Mucosa of rectum (tissue), 2 donors: ENCODE data around the gene SLC6A3.
"Not testable (repeated sequence)": the region's sequence is repeated elsewhere in the genome, so short reads cannot be mapped to it uniquely, and the experiment has no call there.

Experiments used
- H3K27ac ChIP-seq, 2 donors: one replicate each; pipeline ENCODE4 v1.7.0; 2013; ENCODE audit warnings: inconsistent platforms in 2 of 2, low read depth in 2 of 2, low read length in 2 of 2
- H3K27me3 ChIP-seq, 2 donors: one replicate each; pipeline ENCODE4 v1.7.0; 2013; ENCODE audit warnings: low read length in 2 of 2; ENCODE audit not compliant: control insufficient read depth in 2 of 2, insufficient read depth in 2 of 2
- H3K36me3 ChIP-seq, 2 donors: one replicate each; pipeline ENCODE4 v1.7.0; 2013; ENCODE audit warnings: low read length in 2 of 2; ENCODE audit not compliant: control insufficient read depth in 2 of 2, insufficient read depth in 2 of 2
- H3K4me1 ChIP-seq, 2 donors: one replicate each; pipeline ENCODE4 v1.7.0; 2013; ENCODE audit warnings: low read length in 2 of 2, mild to moderate bottlenecking in 1 of 2; ENCODE audit not compliant: control insufficient read depth in 2 of 2, insufficient read depth in 2 of 2
- H3K4me3 ChIP-seq, 2 donors: one replicate each; pipeline ENCODE4 v1.7.0; 2013; ENCODE audit warnings: low read length in 2 of 2
- H3K9ac ChIP-seq, 2 donors: one replicate each; pipeline ENCODE4 v1.7.0; 2013; ENCODE audit warnings: low read length in 2 of 2, low read depth in 1 of 2, mild to moderate bottlenecking in 1 of 2
- H3K9me3 ChIP-seq, 2 donors: one replicate each; pipeline ENCODE4 v1.7.0; 2013; ENCODE audit warnings: low read length in 2 of 2; ENCODE audit not compliant: control insufficient read depth in 2 of 2
- donor health status: healthy.
- donor health status: Normal muscosa, but diverticular disease.

SLC6A3 gene

GRCh38 chr5:1478271-1479035 is 33.2 kb upstream of the SLC6A3 start:
- H3K27ac ChIP-seq = peak overlapping the region in 1 of 2 donors; percentile 18
- H3K36me3 ChIP-seq = peaks cover 2 to 15% of the 10 kb centered on the region in 2 donors
- no peaks in the 10 kb centered on the region for H3K27me3 ChIP-seq
- no peak overlapping the region for H3K9ac ChIP-seq
- no peaks in the 10 kb centered on the region for H3K4me1 ChIP-seq
- no peaks in the 10 kb centered on the region for H3K9me3 ChIP-seq
- no peak overlapping the region for H3K4me3 ChIP-seq

GRCh38 chr5:1477341-1477740 is 32.1 kb upstream of the SLC6A3 start:
- Histone ChIP-seq H3K9me3 (no peaks in the 10 kb centered on the region), H3K9ac (no peak overlapping the region), H3K4me1 (no peaks in the 10 kb centered on the region), H3K27me3 (no peaks in the 10 kb centered on the region), H3K36me3 (peaks cover 2 to 15% of the 10 kb centered on the region in 2 donors), H3K27ac (peak overlapping the region in 1 of 2 donors; percentile 43), H3K4me3 (no peak overlapping the region)

- Histone ChIP-seq H3K4me1 (no peaks in the 10 kb centered on the region), H3K36me3 (peaks cover 2 to 15% of the 10 kb centered on the region in 2 donors), H3K27ac (peak overlapping the region in 1 of 2 donors; percentile 43), H3K9ac (no peak overlapping the region), H3K27me3 (no peaks in the 10 kb centered on the region), H3K4me3 (no peak overlapping the region), H3K9me3 (no peaks in the 10 kb centered on the region)
These were observed 31.7 kb upstream of the SLC6A3 start for GRCh38 chr5:1476967-1477310.

- H3K9me3 ChIP-seq = no peaks in the 10 kb centered on the region
- H3K4me1 ChIP-seq = no peaks in the 10 kb centered on the region
- H3K27ac ChIP-seq = no peak overlapping the region
- no peaks in the 10 kb centered on the region for H3K27me3 ChIP-seq
- H3K36me3 ChIP-seq = peaks cover 2 to 15% of the 10 kb centered on the region in 2 donors
- no peak overlapping the region for H3K4me3 ChIP-seq
- H3K9ac ChIP-seq = no peak overlapping the region
These were observed 31.1 kb upstream of the SLC6A3 start for GRCh38 chr5:1476181-1476966.

GRCh38 chr5:1475544-1475900 is 30.3 kb upstream of the SLC6A3 start:
- H3K4me3 ChIP-seq, H3K9me3 ChIP-seq, H3K4me1 ChIP-seq, H3K27me3 ChIP-seq, H3K27ac ChIP-seq, H3K9ac ChIP-seq: not testable (repeated sequence)
- H3K36me3 ChIP-seq = peaks cover 2 to 15% of the 10 kb centered on the region in 2 donors

- no peak overlapping the region for H3K27ac ChIP-seq
- no peak overlapping the region for H3K9ac ChIP-seq
- no peak overlapping the region for H3K4me3 ChIP-seq
- H3K36me3 ChIP-seq = peaks cover 2 to 15% of the 10 kb centered on the region in 2 donors
- H3K4me1 ChIP-seq = no peaks in the 10 kb centered on the region
- H3K27me3 ChIP-seq = no peaks in the 10 kb centered on the region
- H3K9me3 ChIP-seq = no peaks in the 10 kb centered on the region
These were observed 29.8 kb upstream of the SLC6A3 start for GRCh38 chr5:1474866-1475543.

- no peak overlapping the region for H3K9ac ChIP-seq
- no peaks in the 10 kb centered on the region for H3K9me3 ChIP-seq
- H3K4me3 ChIP-seq = no peak overlapping the region
- H3K27ac ChIP-seq = no peak overlapping the region
- H3K36me3 ChIP-seq = peaks cover 2 to 15% of the 10 kb centered on the region in 2 donors
- no peaks in the 10 kb centered on the region for H3K4me1 ChIP-seq
- H3K27me3 ChIP-seq = no peaks in the 10 kb centered on the region
These were observed 29.1 kb upstream of the SLC6A3 start for GRCh38 chr5:1474183-1474839.

GRCh38 chr5:1473746-1474145 is 28.5 kb upstream of the SLC6A3 start:
- H3K4me3 ChIP-seq = no peak overlapping the region
- no peaks in the 10 kb centered on the region for H3K27me3 ChIP-seq
- no peak overlapping the region for H3K27ac ChIP-seq
- H3K9ac ChIP-seq = no peak overlapping the region
- no peaks in the 10 kb centered on the region for H3K9me3 ChIP-seq
- peaks cover 2 to 15% of the 10 kb centered on the region in 2 donors for H3K36me3 ChIP-seq
- no peaks in the 10 kb centered on the region for H3K4me1 ChIP-seq

GRCh38 chr5:1472964-1473628 is 27.9 kb upstream of the SLC6A3 start:
- Histone ChIP-seq H3K4me1 (no peaks in the 10 kb centered on the region), H3K4me3 (no peak overlapping the region), H3K9me3 (no peaks in the 10 kb centered on the region), H3K9ac (no peak overlapping the region), H3K36me3 (peaks cover 2 to 15% of the 10 kb centered on the region in 2 donors), H3K27ac (no peak overlapping the region), H3K27me3 (no peaks in the 10 kb centered on the region)
